Endothelial cell of umbilical vein (primary cell): ENCODE measurements around the gene TENM4. TPM values are rescaled to one million over a fixed set of nuclear protein-coding genes. Genes with fewer than 3 reads are reported as not detected.

Experiments
- BruUV-seq: library from RNA; stranded (reverse); fragments of 400-500 nt; replicated peaks from 2 replicates; lab custom pipeline; 2021; lab: Mats Ljungman, UMichigan
- CTCF ChIA-PET: fragments of 300-600, 350-600 bp; sonication (Branson Sonifier 250); formaldehyde crosslinking; loops from one replicate; lab custom pipeline; 2021; ENCODE audit warnings: antibody characterized with exemption, inconsistent platforms; lab: Charles Lee
- POLR2A ChIA-PET: fragments of 300-600, 350-600 bp; sonication (Branson Sonifier 250); formaldehyde crosslinking; loops from one replicate; lab custom pipeline; 2021; ENCODE audit warnings: antibody characterized with exemption, inconsistent platforms; lab: Charles Lee
- DNase-seq: peaks from one replicate; pipeline ENCODE4 v3.0.0-alpha.2; 2011; ENCODE audit warnings: low read depth, low spot score
- FAIRE-seq: peaks from 2 replicates; lab custom pipeline; 2011; peaks lifted over from hg19 to GRCh38; lab: Jason Lieb, UNC
- H2AFZ ChIP-seq: 2 replicates; pipeline ENCODE4 v1.6.0; 2012; ENCODE audit warnings: low read depth, low read length, control low read depth, inconsistent platforms
- H3K27ac ChIP-seq: 2 replicates; pipeline ENCODE4 v1.5.1; 2011; ENCODE audit warnings: low read depth, mild to moderate bottlenecking, control low read depth, low read length, moderate library complexity; ENCODE audit not compliant: insufficient read depth
- H3K27me3 ChIP-seq, 2 experiments: 2 replicates each; pipeline versions ENCODE4 v1.6.0 to v1.6.1; 2011; ENCODE audit warnings: low read length in 2 of 2, mixed read lengths in 1 of 2; ENCODE audit not compliant: control insufficient read depth in 2 of 2, insufficient read depth in 2 of 2
- H3K36me3 ChIP-seq, 2 experiments: 2 replicates in 1 of 2; 3 replicates in 1 of 2; pipeline ENCODE4 v1.5.1; 2011; ENCODE audit warnings: low read length in 2 of 2, mild to moderate bottlenecking in 1 of 2, moderate library complexity in 1 of 2; ENCODE audit not compliant: control insufficient read depth in 2 of 2, insufficient read depth in 2 of 2; ENCODE audit errors: extremely low read depth in 1 of 2
- H3K4me1 ChIP-seq: 3 replicates; pipeline ENCODE4 v1.5.1; 2011; ENCODE audit warnings: mild to moderate bottlenecking, low read length; ENCODE audit not compliant: control insufficient read depth, insufficient read depth; ENCODE audit errors: extremely low read depth
- H3K4me2 ChIP-seq: 2 replicates; pipeline ENCODE4 v1.6.1; 2011; ENCODE audit warnings: low read length, control low read depth, mixed read lengths; ENCODE audit not compliant: insufficient read depth
- H3K4me3 ChIP-seq, 3 experiments: fragments of 200-600 bp in 1 of 3; sonication (generic), shearing (Covaris generic) in 1 of 3; replicated peaks in 1 of 3; 2 replicates each; pipeline ENCODE4 v1.5.1; 2011 to 2016; ENCODE audit warnings: control low read depth in 3 of 3, low read length in 3 of 3, mild to moderate bottlenecking in 2 of 3, inconsistent platforms in 1 of 3, low read depth in 1 of 3, moderate library complexity in 1 of 3; ENCODE audit not compliant: insufficient read depth in 1 of 3
- H3K79me2 ChIP-seq: 2 replicates; pipeline ENCODE4 v1.6.0; 2012; ENCODE audit warnings: low read length, inconsistent platforms; ENCODE audit not compliant: control insufficient read depth, insufficient read depth
- H3K9ac ChIP-seq: replicated peaks from 2 replicates; pipeline ENCODE3; 2011; ENCODE audit warnings: low read length, control low read depth; ENCODE audit not compliant: insufficient read depth; ENCODE audit errors: extremely low read depth
- H3K9me1 ChIP-seq: replicated peaks from 3 replicates; pipeline ENCODE4 v1.6.0; 2011; ENCODE audit warnings: mild to moderate bottlenecking, low read length; ENCODE audit not compliant: control insufficient read depth, insufficient read depth; ENCODE audit errors: extremely low read depth
- H3K9me3 ChIP-seq: replicated peaks from 2 replicates; pipeline ENCODE4 v1.5.1; 2012; ENCODE audit warnings: low read length, inconsistent platforms; ENCODE audit not compliant: control insufficient read depth, insufficient read depth
- H4K20me1 ChIP-seq: replicated peaks from 2 replicates; pipeline ENCODE3; 2011; ENCODE audit warnings: mild to moderate bottlenecking, low read length; ENCODE audit not compliant: control insufficient read depth, insufficient read depth; ENCODE audit errors: extremely low read depth
- EZH2 ChIP-seq: IDR thresholded peaks from 2 replicates; pipeline ENCODE4 v1.6.1; 2012; ENCODE audit warnings: borderline replicate concordance, low read depth, mild to moderate bottlenecking, moderate library complexity, low read length, inconsistent platforms; ENCODE audit not compliant: severe bottlenecking
- FOS ChIP-seq: IDR thresholded peaks from 2 replicates; pipeline ENCODE4 v1.6.1; 2011; ENCODE audit warnings: mild to moderate bottlenecking, low read length, moderate library complexity, borderline replicate concordance; ENCODE audit not compliant: insufficient read depth
- GATA2 ChIP-seq: IDR thresholded peaks from 2 replicates; pipeline ENCODE4 v1.7.0; 2011; ENCODE audit warnings: low read depth, mild to moderate bottlenecking, moderate library complexity, mixed read lengths, low read length; ENCODE audit not compliant: insufficient read length, insufficient read depth
- JUN ChIP-seq: IDR thresholded peaks from 2 replicates; pipeline ENCODE4 v1.6.1; 2011; ENCODE audit warnings: borderline replicate concordance, low read depth; ENCODE audit not compliant: insufficient read length, insufficient read depth
- MYC ChIP-seq: IDR thresholded peaks from one replicate; pipeline ENCODE4 v1.6.1; 2011; ENCODE audit warnings: mild to moderate bottlenecking, low read depth, low read length
- POLR2A ChIP-seq: IDR thresholded peaks from 2 replicates; pipeline ENCODE4 v1.6.1; 2012; ENCODE audit warnings: low read depth, mild to moderate bottlenecking, control low read depth, low read length
- POLR2AphosphoS5 ChIP-seq: IDR thresholded peaks from 2 replicates; pipeline ENCODE4 v1.6.1; 2012; ENCODE audit warnings: low read depth, mild to moderate bottlenecking, control low read depth, low read length, moderate library complexity; ENCODE audit not compliant: insufficient read depth
- dilution Hi-C: fragments of 300-500 bp; cut with MboI; formaldehyde crosslinking; loops from one replicate; pipeline ENCODE4 v1.15.0; 2019; ENCODE audit warnings: low sequenced_read_pairs; ENCODE audit not compliant: extremely low pct_ligation_motif_present
- intact Hi-C: fragments of 100-400 bp; cut with micrococcal nuclease; formaldehyde crosslinking; loops from one replicate; pipeline ENCODE4 v1.10.0; 2022
- polyA plus RNA-seq, 4 experiments: library from polyadenylated mRNA; depleted of rRNA in 3 of 4; stranded (reverse) in 3 of 4; unstranded in 1 of 4; fragments of >200 nt; gene quantifications; 2 replicates each; pipeline versions ENCODE4 v1.2.1 to v1.2.3, GENCODE V29; 2011 to 2012; ENCODE audit warnings: missing spikeins in 1 of 4
- total RNA-seq: library from RNA; stranded (reverse); gene quantifications from 2 replicates; pipeline ENCODE4 v1.2.3, GENCODE V29; 2021
- TF ChIP-seq, protein P1 (sequence below), 2 donors: IDR thresholded peaks; 1 replicate in 1 of 2; 2 replicates in 1 of 2; pipeline ENCODE4 v1.5.1; 2011; ENCODE audit warnings: low read length in 2 of 2, mild to moderate bottlenecking in 2 of 2, moderate library complexity in 2 of 2, control low read depth in 1 of 2, inconsistent platforms in 1 of 2, low read depth in 1 of 2; ENCODE audit not compliant: insufficient read depth in 1 of 2; ENCODE audit errors: extremely low read depth in 1 of 2
- TF ChIP-seq, protein P2 (sequence below): IDR thresholded peaks from 2 replicates; pipeline ENCODE4 v1.6.1; 2011; ENCODE audit not compliant: insufficient read depth, insufficient read length

TENM4 gene
- total and polyA plus RNA-seq, 2 donors (not counting 3 experiments of a cell fraction or from before 2014, with no cell fraction given), result 0.06 to 0.27 TPM

DNA sequence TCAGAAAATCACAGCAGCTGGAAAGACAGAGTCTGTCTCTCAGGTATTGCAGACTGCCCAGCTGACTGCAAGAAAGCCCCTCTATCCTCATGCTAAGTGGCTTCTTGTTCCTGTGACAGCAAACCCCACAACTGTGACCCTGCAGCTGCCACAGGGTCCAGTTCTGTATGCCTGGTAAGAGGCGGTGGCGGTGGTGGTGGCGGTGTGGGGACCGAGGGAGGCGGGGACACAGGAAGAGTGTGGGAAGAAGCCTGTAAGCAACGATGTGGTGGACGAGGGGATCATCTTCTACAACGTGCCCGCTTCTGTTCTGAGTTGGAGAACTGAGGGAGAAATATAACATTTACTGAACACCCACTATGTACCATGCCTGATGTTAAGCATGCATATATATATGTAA, 112.4 kb downstream of the TENM4 start:
- Histone ChIP-seq H3K27ac (no peak overlapping the region), H3K9ac (no peak overlapping the region), H3K9me1 (no peaks in the 10 kb centered on the region), H3K79me2 (no peaks in the 10 kb centered on the region), H3K9me3 (no peaks in the 10 kb centered on the region), H4K20me1 (no peaks in the 10 kb centered on the region), H3K36me3 (no peaks in the 10 kb centered on the region), H2AFZ (no peak overlapping the region), H3K27me3 (no peaks in the 10 kb centered on the region), H3K4me3 (no peak overlapping the region), H3K4me1 (no peaks in the 10 kb centered on the region), H3K4me2 (no peak overlapping the region)
- no peak for DNase-seq
- POLR2A ChIA-PET, result no interaction called here
- no peak for TF ChIP-seq POLR2AphosphoS5
- no peak for TF ChIP-seq GATA2
- TF ChIP-seq, protein P1, sequence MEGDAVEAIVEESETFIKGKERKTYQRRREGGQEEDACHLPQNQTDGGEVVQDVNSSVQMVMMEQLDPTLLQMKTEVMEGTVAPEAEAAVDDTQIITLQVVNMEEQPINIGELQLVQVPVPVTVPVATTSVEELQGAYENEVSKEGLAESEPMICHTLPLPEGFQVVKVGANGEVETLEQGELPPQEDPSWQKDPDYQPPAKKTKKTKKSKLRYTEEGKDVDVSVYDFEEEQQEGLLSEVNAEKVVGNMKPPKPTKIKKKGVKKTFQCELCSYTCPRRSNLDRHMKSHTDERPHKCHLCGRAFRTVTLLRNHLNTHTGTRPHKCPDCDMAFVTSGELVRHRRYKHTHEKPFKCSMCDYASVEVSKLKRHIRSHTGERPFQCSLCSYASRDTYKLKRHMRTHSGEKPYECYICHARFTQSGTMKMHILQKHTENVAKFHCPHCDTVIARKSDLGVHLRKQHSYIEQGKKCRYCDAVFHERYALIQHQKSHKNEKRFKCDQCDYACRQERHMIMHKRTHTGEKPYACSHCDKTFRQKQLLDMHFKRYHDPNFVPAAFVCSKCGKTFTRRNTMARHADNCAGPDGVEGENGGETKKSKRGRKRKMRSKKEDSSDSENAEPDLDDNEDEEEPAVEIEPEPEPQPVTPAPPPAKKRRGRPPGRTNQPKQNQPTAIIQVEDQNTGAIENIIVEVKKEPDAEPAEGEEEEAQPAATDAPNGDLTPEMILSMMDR (IDR thresholded peaks at IDR 0.05; ENCODE audit: extremely low read depth in 1 of 2, insufficient read depth in 1 of 2, low read depth in 1 of 2, low read length in 2 of 2), result no peak
- TF ChIP-seq POLR2A, result no peak
- TF ChIP-seq, protein P2, sequence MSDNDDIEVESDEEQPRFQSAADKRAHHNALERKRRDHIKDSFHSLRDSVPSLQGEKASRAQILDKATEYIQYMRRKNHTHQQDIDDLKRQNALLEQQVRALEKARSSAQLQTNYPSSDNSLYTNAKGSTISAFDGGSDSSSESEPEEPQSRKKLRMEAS, result no peak
- TF ChIP-seq FOS, result no peak
- TF ChIP-seq JUN, result no peak
- no peak for TF ChIP-seq EZH2
- no peak for TF ChIP-seq MYC
- no TSS peak for BruUV-seq
- intact Hi-C loops, result no loop called here
- dilution Hi-C loops, result no loop called here
- FAIRE-seq, result no peak
- CTCF ChIA-PET, result no interaction called here
